ENCODE data around the gene IL18BP.
A peak's percentile ranks its signal among the peaks of the same experiment; 100 is the strongest.

IL18BP gene

GRCh38 chr11:71979094-71979493, 19.6 kb upstream of the IL18BP start:
- TF ChIP-seq CTCF (IDR thresholded peaks at IDR 0.05; ENCODE audit: low read depth, low read length, missing control alignments), result no peak
- Histone ChIP-seq H3K4me3 (ENCODE audit: low read depth, low read length) (no peak overlapping the region), H3K27ac (no peak overlapping the region), H3K36me3 (replicated peaks) (peaks cover 9% of the 10 kb centered on the region), H3K27me3 (replicated peaks) (no peaks in the 10 kb centered on the region)
- in situ Hi-C loops (cut with HindIII; ENCODE audit: low pct_ligation_motif_present, low sequenced_read_pairs), result no loop called here
- DNase-seq, result no peak

DNA sequence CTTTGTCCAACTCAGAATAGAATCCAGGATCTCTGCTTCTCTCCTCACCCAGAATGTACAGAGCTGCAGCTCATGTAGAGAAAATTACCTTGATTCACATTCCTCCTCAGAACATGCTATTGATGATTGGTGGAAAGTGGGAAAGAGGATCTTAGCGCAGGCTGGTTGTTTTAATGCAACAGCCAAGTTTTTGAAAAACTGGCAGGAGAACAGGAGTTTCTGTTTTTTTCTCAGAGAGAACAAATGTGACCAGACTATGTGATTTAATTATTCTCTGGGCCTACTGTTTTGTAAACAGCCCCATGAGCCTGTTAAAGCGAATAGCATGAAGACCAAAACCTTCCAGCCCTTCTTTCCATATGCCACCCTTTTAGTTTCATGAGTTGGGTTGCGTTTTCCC, 19.1 kb upstream of the IL18BP start:
- Histone ChIP-seq H3K4me3 (ENCODE audit: low read depth, low read length) (no peak overlapping the region), H3K27me3 (replicated peaks) (no peaks in the 10 kb centered on the region), H3K36me3 (replicated peaks) (peaks cover 9% of the 10 kb centered on the region), H3K27ac (no peak overlapping the region)
- DNase-seq, result no peak
- TF ChIP-seq CTCF (IDR thresholded peaks at IDR 0.05; ENCODE audit: low read depth, low read length, missing control alignments), result no peak
- in situ Hi-C loops (cut with HindIII; ENCODE audit: low pct_ligation_motif_present, low sequenced_read_pairs), result no loop called here

DNA sequence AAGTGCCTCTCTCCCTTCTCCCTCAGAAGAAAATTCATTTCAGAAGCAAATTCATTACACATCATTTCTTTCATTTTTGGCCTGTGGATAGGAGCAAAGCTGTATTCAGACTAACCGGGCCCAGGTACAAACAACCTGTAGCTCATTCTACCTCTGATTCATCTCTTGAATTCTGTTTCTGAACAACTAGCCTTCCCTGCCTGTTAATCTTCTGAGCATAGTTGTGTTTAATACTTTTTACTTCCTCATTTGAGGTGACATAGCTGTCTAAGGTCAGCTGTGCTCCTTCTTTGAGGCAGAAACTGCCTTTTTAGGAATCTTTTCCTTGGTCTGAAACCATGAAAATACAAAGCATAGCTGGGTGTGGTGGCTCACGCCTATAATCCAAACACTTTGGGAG, 12.6 kb upstream of the IL18BP start:
- Histone ChIP-seq H3K4me3 (ENCODE audit: low read depth, low read length) (no peak overlapping the region), H3K27ac (no peak overlapping the region), H3K27me3 (replicated peaks) (no peaks in the 10 kb centered on the region), H3K36me3 (replicated peaks) (peaks cover 26% of the 10 kb centered on the region)
- DNase-seq, result no peak
- no peak for TF ChIP-seq CTCF (IDR thresholded peaks at IDR 0.05; ENCODE audit: low read depth, low read length, missing control alignments)
- in situ Hi-C loops (cut with HindIII; ENCODE audit: low pct_ligation_motif_present, low sequenced_read_pairs), result no loop called here

GRCh38 chr11:71987521-71987920, 11.2 kb upstream of the IL18BP start:
- H3K36me3 ChIP-seq (replicated peaks), result peaks cover 26% of the 10 kb centered on the region
- no peak for DNase-seq
- in situ Hi-C loops (cut with HindIII; ENCODE audit: low pct_ligation_motif_present, low sequenced_read_pairs), result no loop called here
- TF ChIP-seq CTCF (IDR thresholded peaks at IDR 0.05; ENCODE audit: low read depth, low read length, missing control alignments), result no peak
- no peaks in the 10 kb centered on the region for H3K27me3 ChIP-seq (replicated peaks)
- H3K27ac ChIP-seq, result no peak overlapping the region
- H3K4me3 ChIP-seq (ENCODE audit: low read depth, low read length), result no peak overlapping the region

GRCh38 chr11:71988050-71988449, 10.7 kb upstream of the IL18BP start:
- no peak overlapping the region for H3K27ac ChIP-seq
- H3K27me3 ChIP-seq (replicated peaks), result no peaks in the 10 kb centered on the region
- in situ Hi-C loops (cut with HindIII; ENCODE audit: low pct_ligation_motif_present, low sequenced_read_pairs), result no loop called here
- peaks cover 26% of the 10 kb centered on the region for H3K36me3 ChIP-seq (replicated peaks)
- TF ChIP-seq CTCF (IDR thresholded peaks at IDR 0.05; ENCODE audit: low read depth, low read length, missing control alignments), result no peak
- peak; percentile 24 for DNase-seq
- no peak overlapping the region for H3K4me3 ChIP-seq (ENCODE audit: low read depth, low read length)

DNA sequence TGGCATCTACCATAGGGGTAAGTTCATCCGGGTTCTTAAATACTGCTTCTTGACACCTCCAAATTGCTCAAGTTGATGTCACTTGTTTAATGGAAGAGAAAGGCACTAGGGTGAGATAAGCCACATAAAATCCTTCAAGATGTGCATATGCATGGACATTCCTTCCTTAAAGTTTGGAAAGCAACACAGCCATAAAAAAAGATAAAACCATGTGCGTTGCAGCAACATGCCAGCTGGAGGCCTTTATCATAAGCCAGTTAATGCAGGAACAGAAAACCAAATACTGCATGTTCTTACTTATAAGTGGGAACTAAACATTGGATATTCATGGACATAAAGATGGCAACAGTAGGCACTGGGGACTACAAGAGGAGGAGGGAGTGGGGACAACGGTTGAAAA, 8.0 kb upstream of the IL18BP start:
- Histone ChIP-seq H3K27ac (no peak overlapping the region), H3K27me3 (replicated peaks) (no peaks in the 10 kb centered on the region), H3K4me3 (ENCODE audit: low read depth, low read length) (no peak overlapping the region), H3K36me3 (replicated peaks) (peaks cover 18% of the 10 kb centered on the region)
- in situ Hi-C loops (cut with HindIII; ENCODE audit: low pct_ligation_motif_present, low sequenced_read_pairs), result no loop called here
- no peak for DNase-seq
- no peak for TF ChIP-seq CTCF (IDR thresholded peaks at IDR 0.05; ENCODE audit: low read depth, low read length, missing control alignments)

Measured in brain microvascular endothelial cell (primary cell).